ENCODE measurements around the gene KHDC4. TPM values are rescaled to one million over a fixed set of nuclear protein-coding genes. Genes with fewer than 3 reads are reported as not detected.
A peak's percentile ranks its signal among the peaks of the same experiment; 100 is the strongest.
"Not testable (repeated sequence)": the region's sequence is repeated elsewhere in the genome, so short reads cannot be mapped to it uniquely, and the experiment has no call there.

The KHDC4 gene
- total RNA-seq, 1 experiment from 2014 or later = 29.6 TPM

DNA sequence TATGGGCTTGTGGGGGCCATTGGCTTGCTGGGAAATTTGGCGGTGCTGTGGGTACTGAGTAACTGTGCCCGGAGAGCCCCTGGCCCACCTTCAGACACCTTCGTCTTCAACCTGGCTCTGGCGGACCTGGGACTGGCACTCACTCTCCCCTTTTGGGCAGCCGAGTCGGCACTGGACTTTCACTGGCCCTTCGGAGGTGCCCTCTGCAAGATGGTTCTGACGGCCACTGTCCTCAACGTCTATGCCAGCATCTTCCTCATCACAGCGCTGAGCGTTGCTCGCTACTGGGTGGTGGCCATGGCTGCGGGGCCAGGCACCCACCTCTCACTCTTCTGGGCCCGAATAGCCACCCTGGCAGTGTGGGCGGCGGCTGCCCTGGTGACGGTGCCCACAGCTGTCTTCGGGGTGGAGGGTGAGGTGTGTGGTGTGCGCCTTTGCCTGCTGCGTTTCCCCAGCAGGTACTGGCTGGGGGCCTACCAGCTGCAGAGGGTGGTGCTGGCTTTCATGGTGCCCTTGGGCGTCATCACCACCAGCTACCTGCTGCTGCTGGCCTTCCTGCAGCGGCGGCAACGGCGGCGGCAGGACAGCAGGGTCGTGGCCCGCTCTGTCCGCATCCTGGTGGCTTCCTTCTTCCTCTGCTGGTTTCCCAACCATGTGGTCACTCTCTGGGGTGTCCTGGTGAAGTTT lies 7.8 kb upstream of the KHDC4 start:
- no peak for DNase-seq (ENCODE audit: low read depth)

DNA sequence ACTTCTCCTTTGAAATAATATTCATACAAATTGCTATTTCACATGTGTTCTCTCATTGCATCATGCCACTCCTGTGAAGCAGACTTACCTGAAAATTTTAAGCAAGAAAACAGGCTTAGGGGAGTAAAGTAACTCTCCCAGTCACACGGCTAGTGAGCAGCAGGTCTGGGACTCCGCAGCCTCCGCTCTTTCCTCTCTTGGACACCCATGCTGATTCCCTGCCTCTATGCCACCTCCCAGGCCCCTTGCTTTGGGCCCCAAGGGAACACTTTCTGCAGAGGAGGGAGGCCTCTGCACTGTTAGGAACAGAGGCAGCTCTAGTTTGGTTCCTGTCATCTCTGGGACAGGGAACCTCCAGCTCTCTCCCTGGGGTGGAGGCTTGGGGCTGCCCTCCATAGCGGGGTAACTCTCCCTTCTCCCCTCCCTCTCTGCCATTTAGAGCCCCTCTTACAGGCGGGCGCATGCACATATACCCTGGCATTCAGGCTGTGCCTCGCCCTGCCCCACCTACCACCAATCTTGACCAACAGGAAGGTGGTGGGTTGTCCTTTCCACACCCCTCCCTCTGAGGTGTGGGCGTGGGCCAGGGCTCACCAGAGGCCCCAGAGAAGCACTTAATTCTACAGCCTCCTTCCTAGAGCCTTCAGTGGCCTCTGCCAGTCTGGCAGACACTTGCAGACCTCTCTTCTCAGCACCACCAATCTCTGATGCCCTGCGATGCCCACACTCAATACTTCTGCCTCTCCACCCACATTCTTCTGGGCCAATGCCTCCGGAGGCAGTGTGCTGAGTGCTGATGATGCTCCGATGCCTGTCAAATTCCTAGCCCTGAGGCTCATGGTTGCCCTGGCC lies 7.0 kb upstream of the KHDC4 start, which contains the start of gene RXFP4:
RXFP4 (plus strand) TSS at position 646 of the 852 bp plus-strand sequence; CDS start at position 718, 72 bp downstream.
- DNase-seq (ENCODE audit: low read depth) = no peak

DNA sequence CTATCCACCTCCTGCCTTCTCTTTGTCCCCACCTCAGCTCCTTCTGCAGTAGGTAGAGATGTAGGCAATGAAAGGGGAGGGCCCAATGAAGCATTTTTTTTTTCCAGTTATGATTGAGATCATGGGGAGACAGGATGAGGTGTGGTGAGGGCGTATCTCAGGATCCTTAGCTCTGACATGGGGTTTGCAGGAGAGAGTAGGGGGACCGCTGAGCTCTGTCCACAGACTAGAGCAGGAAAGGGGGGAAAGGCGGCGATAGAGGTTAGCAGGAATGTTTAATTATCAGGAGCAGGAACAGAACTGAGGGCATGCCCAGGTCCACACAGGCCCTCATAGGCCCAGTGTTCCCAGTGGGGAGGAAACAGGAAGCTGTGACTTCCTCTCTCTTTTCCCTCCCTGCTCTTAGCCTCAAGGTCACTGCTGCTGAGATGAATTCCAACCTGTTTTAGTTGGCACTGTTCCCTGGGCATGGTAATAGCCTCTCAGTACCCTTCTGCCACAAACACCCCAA lies 6.3 kb upstream of the KHDC4 start:
- peak; percentile 78 for DNase-seq (ENCODE audit: low read depth)

DNA sequence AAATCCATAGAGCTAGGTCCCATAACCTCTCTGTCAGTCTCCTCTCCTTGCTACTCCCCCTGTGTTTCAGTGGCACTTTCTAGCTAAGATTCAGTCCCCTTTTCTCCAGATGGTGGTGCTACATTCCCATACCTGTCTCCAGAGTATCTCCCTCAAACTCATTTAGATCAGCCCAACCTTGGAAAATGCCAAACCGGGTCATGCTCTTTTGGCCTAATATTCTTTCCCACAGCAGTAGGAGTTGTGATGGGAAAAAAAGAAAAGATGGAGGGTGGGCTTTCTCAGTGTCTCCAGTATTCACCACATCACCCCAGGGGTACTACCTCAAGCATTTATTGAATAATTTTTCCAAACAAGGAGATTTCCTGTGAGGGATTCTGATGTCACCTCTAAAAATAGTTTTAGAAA lies 4.0 kb upstream of the KHDC4 start:
- peak; percentile 75 for DNase-seq (ENCODE audit: low read depth)

DNA sequence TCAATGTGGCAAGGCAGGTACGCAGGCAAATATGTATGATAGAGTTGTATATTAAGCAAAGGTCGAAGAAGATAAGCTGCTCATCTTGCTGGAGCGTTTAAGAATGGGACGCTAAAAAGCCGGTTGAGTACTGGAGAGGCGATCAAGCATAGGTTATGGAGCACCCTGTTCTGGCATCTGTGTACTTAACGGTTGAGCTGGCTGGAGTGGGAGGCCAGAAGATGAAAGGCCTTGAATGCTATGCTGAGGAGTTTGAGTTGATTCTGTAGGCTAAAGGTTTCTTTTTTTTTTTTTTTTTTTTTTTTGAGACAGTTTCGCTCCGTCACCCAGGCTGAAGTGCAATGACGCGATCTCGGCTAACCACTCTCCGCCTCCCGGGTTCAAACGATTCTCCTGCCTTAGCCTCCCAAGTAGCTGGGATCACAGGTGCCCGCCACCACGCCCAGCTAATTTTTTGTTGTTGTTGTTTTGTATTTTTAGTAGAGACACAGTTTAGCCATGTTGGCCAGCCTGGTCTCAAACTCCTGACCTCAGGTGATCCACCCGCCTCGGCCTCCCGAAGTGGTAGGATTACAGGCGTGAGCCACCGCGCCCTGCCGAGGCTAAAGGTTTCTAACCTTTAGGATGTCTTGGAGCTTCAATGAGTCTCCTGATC lies 850 bp upstream of the KHDC4 start:
- no peak for DNase-seq (ENCODE audit: low read depth)

DNA sequence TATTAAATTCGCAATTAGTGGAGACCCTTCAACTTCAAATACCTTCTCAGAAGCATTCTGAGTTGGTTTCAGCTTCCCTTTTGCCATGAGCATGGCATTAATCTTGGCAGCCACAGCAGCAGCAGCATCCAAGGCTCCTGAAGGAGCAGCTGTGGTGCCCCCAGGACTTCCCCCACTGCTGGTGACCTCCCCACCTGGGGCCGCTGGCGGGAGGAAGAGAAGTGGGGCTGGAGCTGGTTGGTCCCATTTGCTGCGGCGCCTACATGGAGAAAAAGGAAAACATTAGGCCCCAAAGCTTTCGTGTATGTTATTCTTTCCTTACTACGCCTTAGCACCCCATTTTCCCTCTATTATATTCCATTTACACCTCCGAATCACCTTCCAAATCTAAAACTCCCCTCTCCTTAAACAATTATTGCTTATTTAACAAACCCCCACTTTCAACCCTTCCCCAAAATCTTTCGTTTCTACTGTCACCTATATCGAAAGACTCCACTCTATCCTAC lies 569 bp downstream of the KHDC4 start:
- DNase-seq (ENCODE audit: low read depth) = no peak

DNA sequence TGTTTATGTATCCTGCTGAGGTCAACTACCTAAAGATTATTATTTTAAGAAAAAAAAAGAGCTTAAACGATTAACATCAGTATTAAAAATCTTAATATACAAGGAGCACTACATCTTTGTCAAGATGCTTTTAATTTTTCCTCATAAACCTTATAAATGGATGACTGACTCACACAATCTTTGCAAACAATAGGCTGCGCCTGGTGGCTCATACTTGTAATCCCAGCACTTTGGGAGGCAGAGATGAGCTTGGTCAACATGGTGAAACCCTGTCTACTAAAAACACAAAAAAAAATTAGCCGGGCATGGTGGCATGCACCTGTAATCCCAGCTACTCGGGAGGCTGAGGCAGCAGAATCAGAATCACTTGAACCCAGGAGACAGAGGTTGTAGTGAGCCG lies 1.7 kb downstream of the KHDC4 start:
- no peak for DNase-seq (ENCODE audit: low read depth)

DNA sequence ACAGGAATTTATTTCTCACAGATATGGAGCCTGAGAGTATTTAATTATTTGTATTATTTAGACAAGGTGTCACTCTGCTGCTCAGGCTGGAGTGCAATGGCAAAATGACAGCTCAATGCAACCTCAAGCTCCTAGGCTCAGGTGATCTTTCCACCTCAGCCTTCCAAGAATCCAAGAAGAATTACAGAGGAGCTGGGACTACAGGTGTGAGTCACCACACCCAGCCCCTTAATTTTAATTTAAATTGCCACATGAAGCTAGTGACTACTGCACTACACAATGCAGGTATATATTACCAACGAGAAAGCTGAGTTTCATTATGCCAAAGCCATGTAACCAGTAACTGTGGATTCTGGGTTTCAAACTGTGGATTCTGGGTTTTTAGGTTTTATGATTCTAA lies 2.1 kb downstream of the KHDC4 start:
- no peak for DNase-seq (ENCODE audit: low read depth)

DNA sequence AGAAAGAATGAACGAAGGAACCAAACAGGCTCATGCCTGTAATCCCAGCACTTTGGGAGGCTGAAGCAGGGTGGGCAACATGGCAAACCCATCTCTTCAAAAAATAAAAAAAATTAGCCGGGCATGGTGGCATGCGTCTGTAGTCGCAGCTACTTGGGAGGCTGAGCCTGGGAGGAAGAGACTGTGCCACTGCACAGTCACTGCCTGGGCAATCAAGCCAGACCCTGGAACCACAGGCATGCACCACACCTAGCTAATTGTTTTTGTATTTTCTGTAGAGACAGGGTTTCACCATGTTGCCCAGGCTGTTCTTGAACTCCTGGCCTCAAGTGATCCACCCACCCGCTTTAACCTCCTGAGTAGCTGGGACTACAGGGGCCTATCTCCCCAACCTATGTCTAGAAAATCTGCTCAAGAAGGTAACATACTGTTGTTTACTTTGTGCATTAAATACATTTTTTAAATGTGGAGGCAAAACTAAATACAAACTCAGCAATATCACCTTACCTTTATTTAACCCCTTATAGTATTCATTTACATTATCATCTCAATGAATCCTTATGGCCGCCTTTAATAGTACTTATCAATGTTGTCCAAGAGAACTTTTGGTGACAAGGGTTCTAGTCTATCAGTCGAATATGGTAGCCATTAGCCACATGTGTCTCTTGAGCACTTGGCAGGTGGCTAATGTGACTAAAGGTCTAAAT lies 2.7 kb downstream of the KHDC4 start:
- no peak for DNase-seq (ENCODE audit: low read depth)

DNA sequence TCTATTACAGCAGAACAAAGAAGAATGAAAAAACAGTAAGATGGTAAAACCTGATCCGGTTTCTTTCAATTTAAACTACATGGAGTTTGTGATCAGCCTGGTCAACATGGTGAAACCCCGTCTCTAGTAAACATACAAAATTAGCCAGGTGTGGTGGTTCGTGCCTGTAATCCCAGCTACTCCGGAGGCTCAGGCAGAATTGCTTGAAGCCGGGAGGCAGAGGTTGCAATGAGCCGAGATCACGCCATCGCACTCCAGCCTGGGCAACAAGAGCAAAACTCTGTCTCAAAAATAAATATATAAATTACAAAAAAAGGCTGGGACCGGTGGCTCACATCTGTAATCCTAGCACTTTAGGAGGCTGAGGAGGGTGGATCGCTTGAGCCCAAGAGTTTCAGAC lies 3.5 kb downstream of the KHDC4 start:
- DNase-seq (ENCODE audit: low read depth) = not testable (repeated sequence)

DNA sequence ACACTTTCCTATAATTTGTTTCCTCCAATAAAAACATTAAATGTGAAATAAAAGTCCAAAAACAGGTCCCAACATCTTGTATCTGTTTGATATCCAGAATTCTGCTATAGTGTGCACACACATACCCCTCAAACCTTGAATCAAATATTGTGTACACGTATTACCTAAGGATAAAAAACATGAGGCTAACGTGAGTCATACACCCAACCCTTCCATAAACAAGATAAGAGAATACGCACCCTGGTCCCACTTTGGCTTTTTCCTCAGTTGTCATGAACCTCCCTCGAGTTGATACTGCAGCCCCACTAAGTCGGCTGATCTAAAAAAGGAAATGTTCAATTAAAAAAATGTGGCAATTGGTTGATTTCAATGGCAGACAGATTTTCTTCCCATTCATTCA lies 5.2 kb downstream of the KHDC4 start:
- no peak for DNase-seq (ENCODE audit: low read depth)

DNA sequence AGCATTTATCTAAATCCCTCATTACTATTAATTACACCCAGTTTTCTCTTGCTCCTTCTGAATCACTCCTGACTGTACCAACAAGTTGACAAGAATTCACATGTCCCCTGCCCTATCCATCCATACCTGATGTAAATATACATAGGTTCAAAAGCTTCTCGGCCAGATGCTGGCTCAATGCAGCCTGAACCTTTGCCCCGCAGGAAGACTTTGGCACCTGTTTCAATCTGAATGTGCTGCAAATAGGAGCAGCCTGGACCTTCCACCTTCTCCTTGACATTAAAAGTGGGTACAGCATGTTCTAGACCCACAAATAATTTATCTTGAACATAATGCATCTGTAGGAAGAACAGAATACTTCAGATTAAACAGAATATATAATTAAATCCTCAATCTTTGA lies 8.7 kb downstream of the KHDC4 start:
- no peak for DNase-seq (ENCODE audit: low read depth)

DNA sequence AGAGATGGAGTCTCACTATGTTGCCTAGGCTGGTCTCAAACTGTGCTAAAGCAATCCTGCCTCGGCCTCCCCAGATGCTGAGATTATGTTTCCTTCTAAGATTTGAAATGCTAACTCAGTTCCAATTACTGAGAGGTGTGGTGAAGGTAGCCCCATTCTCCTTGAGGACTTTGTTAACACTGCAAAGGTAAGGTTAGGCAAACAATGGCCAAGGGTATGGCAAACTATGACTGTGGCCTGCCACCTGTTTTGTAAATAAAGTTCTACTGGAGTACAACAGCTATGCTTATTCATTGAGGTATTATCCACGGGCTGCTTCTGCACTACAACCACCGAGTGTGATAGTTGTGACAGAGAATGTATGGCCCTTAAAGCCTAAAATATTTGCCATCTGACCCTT lies 13.5 kb downstream of the KHDC4 start:
- DNase-seq (ENCODE audit: low read depth) = no peak

DNA sequence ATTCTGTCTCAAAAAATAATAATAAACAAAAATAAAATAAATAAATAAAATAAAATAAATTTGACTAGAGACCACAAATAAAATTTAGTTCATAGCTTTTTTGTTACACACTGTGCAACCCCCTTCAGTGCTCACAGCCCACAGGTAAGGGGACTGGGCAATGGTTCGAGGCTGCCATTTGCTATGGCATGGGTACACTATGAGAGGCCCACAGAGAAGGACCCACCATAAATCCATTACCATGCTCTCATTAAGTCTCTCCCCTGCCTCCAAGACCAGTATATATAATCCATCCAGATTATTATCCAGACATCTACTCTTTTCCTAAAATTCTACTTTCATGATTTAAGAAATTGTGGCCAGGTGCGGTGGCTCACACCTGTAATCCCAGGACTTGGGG lies 14.4 kb downstream of the KHDC4 start:
- DNase-seq (ENCODE audit: low read depth) = no peak

DNA sequence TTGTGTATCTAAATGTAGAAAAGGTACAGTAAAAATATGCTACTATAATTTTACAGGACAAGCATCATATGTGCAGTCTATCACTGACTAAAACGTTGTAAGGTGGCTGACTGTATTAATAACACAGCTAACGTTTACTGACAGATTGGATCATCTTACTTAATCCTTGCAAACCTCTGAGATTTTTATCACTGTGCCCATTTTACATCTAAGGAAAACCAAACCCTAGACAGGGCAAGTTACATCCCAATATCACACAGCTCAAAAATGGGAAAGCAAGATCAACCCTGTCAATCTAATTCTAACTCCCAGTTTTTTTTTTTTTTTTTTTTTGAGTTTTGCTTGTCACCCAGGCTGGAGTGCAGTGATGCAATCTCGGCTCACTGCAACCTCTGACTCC lies 15.6 kb downstream of the KHDC4 start:
- no peak for DNase-seq (ENCODE audit: low read depth)

DNA sequence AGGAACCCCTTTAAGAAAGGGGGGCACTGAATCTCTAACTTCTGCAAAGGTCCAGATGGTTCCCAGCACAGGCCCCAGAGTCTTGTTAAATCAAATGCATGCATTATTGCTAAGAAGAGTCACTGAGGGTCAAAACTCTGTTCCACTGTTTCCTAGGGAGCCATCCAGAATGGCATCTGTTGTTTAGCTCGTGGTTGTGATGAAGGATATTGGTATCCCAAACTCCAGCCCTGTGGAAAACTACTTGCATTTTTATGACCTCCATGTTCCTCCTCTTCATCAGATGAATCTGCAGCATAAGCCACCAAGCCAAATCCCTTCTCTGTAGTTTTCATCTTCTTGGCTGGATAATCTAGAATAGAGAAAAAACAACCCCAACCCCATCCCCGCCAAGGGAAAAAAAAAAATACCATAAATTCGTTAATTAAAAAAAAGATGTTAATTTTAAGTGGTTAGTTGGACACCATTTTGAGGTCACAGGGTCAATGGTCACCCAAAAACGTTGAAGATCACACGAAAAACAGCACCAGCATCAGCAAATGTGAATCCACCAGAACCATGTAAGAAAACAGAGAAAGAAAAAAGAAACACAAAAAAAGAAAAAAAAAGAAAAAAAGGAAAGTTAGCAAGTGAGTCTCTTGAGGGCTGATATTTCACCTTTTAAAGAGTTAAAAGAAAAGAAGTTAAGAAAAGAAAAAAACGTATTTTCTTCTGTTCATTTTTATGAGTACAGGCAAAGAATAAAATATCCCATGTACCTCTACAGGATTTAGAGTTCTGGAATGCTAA lies 20.1 kb downstream of the KHDC4 start:
- DNase-seq (ENCODE audit: low read depth) = peak; percentile 78

DNA sequence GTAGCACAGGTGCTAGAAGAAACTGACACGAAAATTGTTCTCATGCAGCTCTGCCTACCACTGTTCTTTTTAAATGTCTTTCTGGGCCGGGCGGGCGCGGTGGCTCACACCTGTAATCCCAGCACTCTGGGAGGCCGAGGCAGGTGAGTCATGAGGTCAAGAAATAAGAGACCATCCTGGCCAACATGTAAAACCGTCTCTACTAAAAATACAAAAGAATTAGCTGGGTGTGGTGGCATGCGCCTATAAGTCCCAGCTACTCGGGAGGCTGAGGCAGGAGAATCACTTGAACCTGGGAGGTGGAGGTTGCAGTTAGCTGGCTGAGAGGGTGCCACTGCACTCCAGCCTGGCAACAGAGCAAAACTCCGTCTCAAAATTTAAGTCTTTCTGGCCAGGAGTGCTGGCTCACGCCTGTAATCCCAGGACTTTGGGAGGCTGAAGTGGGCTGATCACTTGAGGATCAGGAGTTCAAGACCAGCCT lies 22.1 kb downstream of the KHDC4 start:
- no peak for DNase-seq (ENCODE audit: low read depth)

DNA sequence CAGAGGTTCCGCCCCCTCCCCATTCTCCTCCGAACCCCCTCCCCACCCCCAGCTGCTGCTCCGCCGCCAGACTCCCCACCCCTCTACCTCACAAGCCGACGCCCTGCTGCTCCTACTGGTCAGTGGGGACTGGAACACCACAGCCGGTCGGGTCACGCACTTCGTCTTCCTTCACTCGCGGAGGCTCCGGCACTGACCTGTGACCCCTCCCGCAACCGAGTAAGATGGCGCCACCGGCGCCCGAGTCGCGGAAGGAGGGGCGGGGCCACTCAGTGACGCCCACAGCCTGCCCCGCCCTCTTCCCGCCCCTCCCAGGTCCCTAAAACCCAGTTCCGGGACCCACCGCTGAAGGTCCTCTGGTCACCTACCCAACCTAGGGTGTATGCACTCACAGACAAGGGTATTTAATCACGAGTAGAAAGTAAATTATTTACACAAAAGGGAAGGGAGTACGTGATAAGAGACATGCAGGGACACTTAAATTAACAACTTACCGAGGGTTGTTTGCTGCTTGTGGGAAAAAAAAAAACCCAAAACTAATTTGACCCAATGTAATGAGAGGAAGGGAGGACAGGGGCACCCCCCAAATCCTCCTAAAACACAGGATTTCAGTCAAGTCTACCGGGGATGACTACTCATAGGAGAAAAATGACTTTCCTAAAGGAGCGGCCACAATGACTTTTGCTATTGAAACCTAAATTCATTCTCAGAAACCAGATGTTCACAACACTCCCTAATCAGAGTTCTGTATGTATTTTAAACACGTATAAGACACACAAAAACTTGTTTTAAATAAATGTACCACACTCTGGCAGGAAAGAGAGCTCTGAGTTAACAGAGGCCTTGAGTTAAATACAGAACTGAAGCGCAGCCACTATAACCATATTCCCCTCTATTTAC lies 22.8 kb downstream of the KHDC4 start, which contains the start of gene RIT1:
RIT1 (minus strand) TSS at position 194 of the 900 bp plus-strand sequence. CDS start 588 bp downstream, outside the sequence.
- DNase-seq (ENCODE audit: low read depth) = peak; percentile 76

DNA sequence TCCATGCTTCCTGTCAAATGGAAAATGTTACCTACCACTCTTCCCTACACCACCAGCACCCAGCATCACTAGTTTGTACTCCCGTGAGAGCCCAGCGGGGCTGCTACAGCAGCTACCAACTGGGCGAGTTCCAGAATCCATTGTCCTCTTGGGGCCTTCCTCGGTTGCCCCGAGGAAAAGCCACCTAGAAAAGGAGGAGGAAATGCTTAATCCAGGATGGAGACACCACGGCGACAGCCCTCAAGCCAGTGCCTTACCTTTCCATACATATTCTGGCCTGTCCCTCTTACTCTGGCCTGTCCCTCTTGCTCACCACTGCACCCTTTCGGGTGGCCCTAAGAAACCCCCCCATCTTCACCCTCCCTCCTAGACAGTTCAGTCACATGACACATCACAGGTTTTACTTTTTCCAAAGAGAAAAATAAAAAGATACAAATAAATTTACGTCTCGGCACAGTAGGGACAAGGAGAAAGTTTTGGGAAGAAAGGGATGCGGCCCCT lies 23.5 kb downstream of the KHDC4 start:
- peak; percentile 45 for DNase-seq (ENCODE audit: low read depth)
